ENCODE results near the gene APBB2.

DNA sequence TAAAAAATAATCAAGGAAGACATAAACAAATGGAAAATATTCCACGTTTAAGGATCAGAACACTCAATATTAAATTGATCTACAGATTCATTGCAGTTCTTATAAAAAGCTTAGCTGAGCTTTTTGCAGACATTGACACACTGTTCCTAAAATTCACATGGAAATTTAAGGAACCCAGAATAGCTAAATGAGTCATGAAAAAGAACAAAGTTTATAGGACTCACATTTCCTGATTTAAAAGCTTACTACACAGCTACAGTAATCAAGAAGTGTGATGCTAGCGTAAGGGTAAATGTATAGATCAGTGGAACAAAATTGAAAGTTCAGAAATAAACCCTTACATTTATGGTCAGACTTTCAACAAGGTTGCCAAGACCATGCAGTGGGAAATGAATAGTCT is 431.5 kb downstream of the APBB2 start:
- TF ChIP-seq, protein P1, sequence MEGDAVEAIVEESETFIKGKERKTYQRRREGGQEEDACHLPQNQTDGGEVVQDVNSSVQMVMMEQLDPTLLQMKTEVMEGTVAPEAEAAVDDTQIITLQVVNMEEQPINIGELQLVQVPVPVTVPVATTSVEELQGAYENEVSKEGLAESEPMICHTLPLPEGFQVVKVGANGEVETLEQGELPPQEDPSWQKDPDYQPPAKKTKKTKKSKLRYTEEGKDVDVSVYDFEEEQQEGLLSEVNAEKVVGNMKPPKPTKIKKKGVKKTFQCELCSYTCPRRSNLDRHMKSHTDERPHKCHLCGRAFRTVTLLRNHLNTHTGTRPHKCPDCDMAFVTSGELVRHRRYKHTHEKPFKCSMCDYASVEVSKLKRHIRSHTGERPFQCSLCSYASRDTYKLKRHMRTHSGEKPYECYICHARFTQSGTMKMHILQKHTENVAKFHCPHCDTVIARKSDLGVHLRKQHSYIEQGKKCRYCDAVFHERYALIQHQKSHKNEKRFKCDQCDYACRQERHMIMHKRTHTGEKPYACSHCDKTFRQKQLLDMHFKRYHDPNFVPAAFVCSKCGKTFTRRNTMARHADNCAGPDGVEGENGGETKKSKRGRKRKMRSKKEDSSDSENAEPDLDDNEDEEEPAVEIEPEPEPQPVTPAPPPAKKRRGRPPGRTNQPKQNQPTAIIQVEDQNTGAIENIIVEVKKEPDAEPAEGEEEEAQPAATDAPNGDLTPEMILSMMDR (IDR thresholded peaks at IDR 0.05; ENCODE audit: control extremely low read depth in 1 of 3, insufficient read depth in 1 of 3, low read depth in 1 of 3, low read length in 3 of 3): no peak
- TF ChIP-seq HDAC2 (IDR thresholded peaks at IDR 0.05; ENCODE audit: borderline replicate concordance in 1 of 2, low read depth in 2 of 2, low read length in 2 of 2): no peak
- TF ChIP-seq CHD1 (IDR thresholded peaks at IDR 0.05; ENCODE audit: low read depth, low read length): no peak
- TF ChIP-seq SRF (IDR thresholded peaks at IDR 0.05; ENCODE audit: low read depth, low read length): no peak
- TF ChIP-seq PHF8 (conservative IDR thresholded peaks at IDR 0.05; ENCODE audit: low read depth, low read length): no peak

Measured in H1 (cell line).